Neural cell (in vitro differentiated cells): ENCODE measurements around the gene MYO19. TPM values are rescaled to one million over a fixed set of nuclear protein-coding genes. Genes with fewer than 3 reads are reported as not detected.

ENCODE experiments used
- H2AFZ ChIP-seq: fragments of 200-600, 300-800 bp; sonication (generic), shearing (Covaris generic); 2 replicates; pipeline ENCODE4 v1.6.0; 2014; ENCODE audit warnings: low read depth, mild to moderate bottlenecking, antibody characterized with exemption, low read length, moderate library complexity
- H3F3A ChIP-seq: fragments of 200-600 bp; shearing (Covaris generic); 2 replicates; pipeline ENCODE4 v1.6.1; 2016; ENCODE audit warnings: mild to moderate bottlenecking, moderate library complexity, mixed read lengths, antibody characterized with exemption, low read length; ENCODE audit not compliant: insufficient read depth, poor library complexity, severe bottlenecking
- H3K27ac ChIP-seq: fragments of 200-600, 300-800 bp; sonication (generic), shearing (Covaris generic); 2 replicates; pipeline ENCODE4 v1.5.1; 2014; ENCODE audit warnings: mild to moderate bottlenecking, low read length, moderate library complexity
- H3K27me3 ChIP-seq: fragments of 300-800, 200-600 bp; sonication (generic), shearing (Covaris generic); 2 replicates; pipeline ENCODE4 v1.6.0; 2014; ENCODE audit warnings: mild to moderate bottlenecking, low read depth, low read length, moderate library complexity; ENCODE audit not compliant: insufficient read depth
- H3K36me3 ChIP-seq: fragments of 300-800, 200-600 bp; sonication (generic), shearing (Covaris generic); 2 replicates; pipeline ENCODE4 v1.5.1; 2014; ENCODE audit warnings: mild to moderate bottlenecking, antibody characterized with exemption, low read length, moderate library complexity; ENCODE audit not compliant: insufficient read depth
- H3K4me2 ChIP-seq: fragments of 300-800, 200-600 bp; sonication (generic), shearing (Covaris generic); 2 replicates; pipeline ENCODE4 v1.6.0; 2014; ENCODE audit warnings: mild to moderate bottlenecking, low read length
- H3K4me3 ChIP-seq: fragments of 300-800, 200-600 bp; sonication (generic), shearing (Covaris generic); 2 replicates; pipeline ENCODE4 v1.5.1; 2014; ENCODE audit warnings: mild to moderate bottlenecking, low read length, moderate library complexity
- H3K79me2 ChIP-seq: fragments of 200-600 bp; shearing (Covaris generic); replicated peaks from 2 replicates; pipeline ENCODE4 v1.6.0; 2014; ENCODE audit warnings: mild to moderate bottlenecking, low read length, moderate library complexity; ENCODE audit not compliant: insufficient read depth
- H3K9ac ChIP-seq: fragments of 300-800, 200-600 bp; sonication (generic), shearing (Covaris generic); 2 replicates; pipeline ENCODE4 v1.6.1; 2016; ENCODE audit warnings: mild to moderate bottlenecking, low read length, mixed read lengths
- H3K9me2 ChIP-seq: fragments of 200-600 bp; shearing (Covaris generic); 2 replicates; pipeline ENCODE4 v1.6.1; 2016; ENCODE audit warnings: mild to moderate bottlenecking, low read length, mixed read lengths; ENCODE audit not compliant: insufficient read depth
- H3K9me3 ChIP-seq: fragments of 200-600, 300-800 bp; sonication (generic), shearing (Covaris generic); 2 replicates; pipeline ENCODE4 v1.6.1; 2016; ENCODE audit warnings: mild to moderate bottlenecking, mixed run types, low read length, moderate library complexity, mixed read lengths
- H4K20me1 ChIP-seq: fragments of 200-600 bp; shearing (Covaris generic); 2 replicates; pipeline ENCODE4 v1.6.1; 2016; ENCODE audit warnings: mild to moderate bottlenecking, mixed run types; ENCODE audit not compliant: insufficient read depth
- CTCF ChIP-seq: fragments of 450-650 bp; IDR thresholded peaks from 2 replicates; pipeline ENCODE4 v1.5.1; 2014; ENCODE audit warnings: antibody characterized with exemption, mild to moderate bottlenecking, moderate library complexity; ENCODE audit not compliant: poor library complexity, severe bottlenecking
- EP300 ChIP-seq: fragments of 450-650 bp; conservative IDR thresholded peaks from 2 replicates; pipeline ENCODE4 v1.6.1; 2014; ENCODE audit warnings: antibody characterized with exemption, mild to moderate bottlenecking, moderate library complexity; ENCODE audit not compliant: poor library complexity, severe bottlenecking
- EZH2 ChIP-seq: fragments of 200-600, 300-800 bp; shearing (Covaris generic), sonication (generic); IDR thresholded peaks from 2 replicates; pipeline ENCODE4 v1.6.1; 2014; ENCODE audit warnings: antibody characterized with exemption, low read length, borderline replicate concordance, mild to moderate bottlenecking; ENCODE audit not compliant: insufficient read depth, poor library complexity, severe bottlenecking
- MXI1 ChIP-seq: fragments of 450-650 bp; conservative IDR thresholded peaks from 2 replicates; pipeline ENCODE4 v1.6.1; 2014; ENCODE audit warnings: antibody characterized with exemption, mild to moderate bottlenecking; ENCODE audit not compliant: poor library complexity, severe bottlenecking
- POLR2AphosphoS5 ChIP-seq: IDR thresholded peaks from 2 replicates; pipeline ENCODE4 v1.6.1; 2012
- RAD21 ChIP-seq: fragments of 450-650 bp; conservative IDR thresholded peaks from 2 replicates; pipeline ENCODE4 v1.6.1; 2014; ENCODE audit warnings: antibody characterized with exemption, mild to moderate bottlenecking, moderate library complexity
- REST ChIP-seq: IDR thresholded peaks from 2 replicates; pipeline ENCODE4 v1.6.1; 2012; ENCODE audit warnings: borderline replicate concordance
- SMC3 ChIP-seq: fragments of 450-650 bp; conservative IDR thresholded peaks from 2 replicates; pipeline ENCODE4 v1.6.1; 2014; ENCODE audit warnings: antibody characterized with exemption, mild to moderate bottlenecking, moderate library complexity; ENCODE audit not compliant: poor library complexity
- TAF1 ChIP-seq: IDR thresholded peaks from 2 replicates; pipeline ENCODE4 v1.6.1; 2012; ENCODE audit warnings: low read depth
- polyA plus RNA-seq: library from polyadenylated mRNA; depleted of rRNA; stranded (reverse); fragments of >200 nt; gene quantifications from 2 replicates; pipeline ENCODE4 v1.2.3, GENCODE V29; 2014

The MYO19 gene
- polyA plus RNA-seq, 1 donor from 2014 or later = 51.5 TPM

- no peaks in the 10 kb centered on the region for H3K9me2 ChIP-seq
- no peak overlapping the region for H3K9ac ChIP-seq
- no peaks in the 10 kb centered on the region for H3K79me2 ChIP-seq
- H3K9me3 ChIP-seq = no peaks in the 10 kb centered on the region
- no peak overlapping the region for H3K4me2 ChIP-seq
- no peak overlapping the region for H3K27ac ChIP-seq
- H3F3A ChIP-seq = no peaks in the 10 kb centered on the region
- H3K4me3 ChIP-seq = no peak overlapping the region
- peaks cover 5% of the 10 kb centered on the region for H3K36me3 ChIP-seq
- no peaks in the 10 kb centered on the region for H4K20me1 ChIP-seq
- no peak for TF ChIP-seq MXI1
- TF ChIP-seq TAF1 = no peak
- no peak for TF ChIP-seq EZH2
- no peak for TF ChIP-seq SMC3
- TF ChIP-seq EP300 = no peak
- no peak for TF ChIP-seq REST
- TF ChIP-seq RAD21 = no peak
- no peak for TF ChIP-seq POLR2AphosphoS5
- no peak for TF ChIP-seq CTCF
- H3K27me3 ChIP-seq = no peaks in the 10 kb centered on the region
- no peak overlapping the region for H2AFZ ChIP-seq
Measured at GRCh38 chr17:36503456-36504155, 31.1 kb downstream of the MYO19 start.

- Histone ChIP-seq H4K20me1 (no peaks in the 10 kb centered on the region), H3K79me2 (no peaks in the 10 kb centered on the region), H3K4me3 (no peak overlapping the region), H3K9ac (no peak overlapping the region), H3K9me3 (no peaks in the 10 kb centered on the region), H3K36me3 (peaks cover 7% of the 10 kb centered on the region), H3K9me2 (no peaks in the 10 kb centered on the region), H3K27ac (no peak overlapping the region), H3K27me3 (no peaks in the 10 kb centered on the region), H3F3A (no peaks in the 10 kb centered on the region), H2AFZ (no peak overlapping the region), H3K4me2 (no peak overlapping the region)
- TF ChIP-seq TAF1 (no peak), CTCF (no peak), RAD21 (no peak), MXI1 (no peak), POLR2AphosphoS5 (no peak), EZH2 (no peak), SMC3 (no peak), EP300 (no peak), REST (no peak)
Measured at GRCh38 chr17:36501963-36502362, 32.7 kb downstream of the MYO19 start.
